ENCODE results near the gene DGCR6.
"Not testable (repeated sequence)": the region's sequence is repeated elsewhere in the genome, so short reads cannot be mapped to it uniquely, and the experiment has no call there.

Gene DGCR6

GRCh38 chr22:18955696-18956095, 49.6 kb downstream of the DGCR6 start:
- TF ChIP-seq CTCF (IDR thresholded peaks at IDR 0.05; ENCODE audit: low read depth, low read length) (no peak), MYC (IDR thresholded peaks at IDR 0.05; ENCODE audit: low read depth, low read length) (no peak), POLR2A (IDR thresholded peaks at IDR 0.05; ENCODE audit: extremely low read depth, insufficient read length) (no peak)
- TF ChIP-seq, protein P1, sequence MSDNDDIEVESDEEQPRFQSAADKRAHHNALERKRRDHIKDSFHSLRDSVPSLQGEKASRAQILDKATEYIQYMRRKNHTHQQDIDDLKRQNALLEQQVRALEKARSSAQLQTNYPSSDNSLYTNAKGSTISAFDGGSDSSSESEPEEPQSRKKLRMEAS (IDR thresholded peaks at IDR 0.05; ENCODE audit: low read depth, low read length): no peak

GRCh38 chr22:18956121-18956895, 50.2 kb downstream of the DGCR6 start:
- DNase-seq (ENCODE audit: low read depth); H3K4me3 ChIP-seq (ENCODE audit: low read depth, low read length): not testable (repeated sequence)

More at GRCh38 chr22:18955696-18956095, 49.6 kb downstream of the DGCR6 start:
- DNase-seq (ENCODE audit: low read depth): no peak
- no peak overlapping the region for H3K4me3 ChIP-seq (ENCODE audit: low read depth, low read length)

DNA sequence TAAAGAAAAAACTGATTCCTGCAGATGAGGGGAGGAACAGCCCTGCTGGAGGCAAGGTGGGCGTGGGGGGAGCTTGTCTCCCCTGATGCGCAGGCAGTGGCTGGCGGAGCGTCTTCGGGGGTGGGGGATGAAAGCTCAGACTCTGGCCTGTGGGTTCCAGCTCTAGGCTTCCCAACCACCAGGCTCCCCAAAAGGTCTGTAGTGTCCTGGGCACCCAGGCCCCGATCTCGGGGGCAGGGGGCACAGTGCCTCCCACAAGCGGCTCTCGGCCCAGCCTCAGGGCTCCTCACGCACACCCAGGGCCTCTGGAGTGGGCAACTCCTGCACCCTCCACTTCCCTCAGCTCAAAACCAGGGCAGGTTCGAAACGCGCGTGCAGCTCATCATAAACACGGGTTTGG, 50.8 kb downstream of the DGCR6 start:
- DNase-seq (ENCODE audit: low read depth); H3K4me3 ChIP-seq (ENCODE audit: low read depth, low read length): not testable (repeated sequence)

DNA sequence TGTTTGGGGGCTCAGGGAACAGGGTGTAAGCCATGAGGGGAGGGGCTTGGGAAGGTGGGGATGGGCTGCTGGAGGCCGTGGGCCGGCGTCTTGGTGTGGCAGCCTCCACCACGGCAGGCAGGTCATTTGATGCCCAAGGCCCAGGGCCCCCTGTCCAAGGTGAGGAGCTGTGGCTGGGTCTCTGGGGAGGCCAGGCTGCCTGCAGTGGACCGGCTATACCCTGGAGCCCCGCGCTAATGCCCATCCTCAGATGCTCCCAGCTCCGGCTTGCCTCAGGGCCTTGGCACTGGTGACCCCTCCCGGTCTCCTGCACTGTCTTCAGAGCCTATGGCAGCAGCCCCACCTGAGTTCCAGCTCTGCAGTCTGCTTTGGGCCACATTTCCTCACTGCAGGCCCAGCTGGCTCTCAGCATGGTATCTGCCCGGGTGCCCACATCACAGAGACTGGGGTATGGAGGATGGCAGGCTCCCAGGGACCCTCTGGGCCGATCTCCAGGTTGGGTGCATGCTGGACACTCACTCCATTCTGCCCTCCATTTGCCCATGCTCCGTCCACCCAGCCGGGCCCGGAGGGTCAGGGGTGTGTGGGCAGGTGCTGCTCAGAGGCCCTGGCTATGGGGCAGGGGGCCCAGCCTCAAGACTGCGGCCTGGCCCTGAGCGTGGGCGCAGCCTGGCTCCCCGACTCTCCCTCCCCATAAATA, 51.7 kb downstream of the DGCR6 start:
- not testable (repeated sequence) for H3K4me3 ChIP-seq (ENCODE audit: low read depth, low read length); DNase-seq (ENCODE audit: low read depth)

- not testable (repeated sequence) for H3K4me3 ChIP-seq (ENCODE audit: low read depth, low read length)
- peak; percentile 63 for DNase-seq (ENCODE audit: low read depth)
Observed at GRCh38 chr22:18958321-18958705, 52.2 kb downstream of the DGCR6 start.

DNA sequence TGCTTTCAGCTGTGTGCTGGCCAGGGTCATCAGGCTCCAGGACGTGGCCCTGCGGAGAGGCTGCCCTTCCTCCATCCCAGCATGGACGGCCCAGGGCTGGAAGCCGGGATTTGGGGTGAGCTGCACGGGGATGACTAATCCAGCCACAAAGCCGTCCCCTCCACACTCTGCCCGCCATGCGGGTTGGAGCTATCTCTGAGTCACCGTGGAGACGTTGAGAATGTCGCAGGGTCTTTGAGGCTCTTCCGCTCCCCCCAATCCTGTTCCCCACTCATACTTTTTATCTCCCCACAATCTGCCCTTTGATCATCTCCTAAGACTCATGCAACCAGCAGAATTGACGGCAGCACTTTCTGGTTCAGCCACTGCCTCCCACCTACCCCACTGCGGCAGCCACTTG, 52.6 kb downstream of the DGCR6 start:
- peak; percentile 95 for DNase-seq (ENCODE audit: low read depth)
- H3K4me3 ChIP-seq (ENCODE audit: low read depth, low read length): not testable (repeated sequence)

DNA sequence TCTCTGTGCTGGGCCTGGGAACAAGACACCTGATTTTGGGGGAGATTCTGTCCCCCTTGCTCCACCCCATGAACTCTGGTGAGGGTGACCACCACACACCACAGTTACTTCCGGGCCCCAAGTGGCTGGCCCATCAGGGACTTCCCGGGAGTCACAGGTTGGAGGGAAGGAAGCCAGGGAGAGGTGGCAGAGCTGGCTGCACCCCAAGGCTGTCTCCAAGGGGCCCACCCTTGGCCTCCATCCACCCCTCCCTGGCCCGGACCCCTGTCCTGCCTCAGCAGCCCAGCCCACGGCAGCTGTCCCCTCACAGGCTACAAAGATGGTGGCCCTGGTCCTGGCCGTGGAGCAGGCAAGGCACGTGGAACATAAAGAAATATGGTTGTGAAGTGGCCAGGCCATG, 53.1 kb downstream of the DGCR6 start:
- not testable (repeated sequence) for H3K4me3 ChIP-seq (ENCODE audit: low read depth, low read length)
- DNase-seq (ENCODE audit: low read depth): peak; percentile 31

GRCh38 chr22:18959741-18960140, 53.6 kb downstream of the DGCR6 start:
- DNase-seq (ENCODE audit: low read depth); H3K4me3 ChIP-seq (ENCODE audit: low read depth, low read length): not testable (repeated sequence)

GRCh38 chr22:18960166-18960820, 54.2 kb downstream of the DGCR6 start:
- not testable (repeated sequence) for H3K4me3 ChIP-seq (ENCODE audit: low read depth, low read length); DNase-seq (ENCODE audit: low read depth)

GRCh38 chr22:18961201-18961600, 55.1 kb downstream of the DGCR6 start:
- DNase-seq (ENCODE audit: low read depth); H3K4me3 ChIP-seq (ENCODE audit: low read depth, low read length): not testable (repeated sequence)
